Inferior parietal cortex (tissue), 1 donor: ENCODE measurements around the gene GLIPR2.
"Not testable (repeated sequence)": the region's sequence is repeated elsewhere in the genome, so short reads cannot be mapped to it uniquely, and the experiment has no call there.

Experiments used
- DNase-seq: peaks from one replicate; pipeline ENCODE4 v3.0.0-alpha.2; 2016; ENCODE audit errors: extremely low spot score

GLIPR2 gene

GRCh38 chr9:36123515-36123914 lies 13.0 kb upstream of the GLIPR2 start:
- DNase-seq: no peak

GRCh38 chr9:36125062-36125855 lies 11.3 kb upstream of the GLIPR2 start:
- no peak for DNase-seq

- no peak for DNase-seq
Measured at GRCh38 chr9:36126016-36126730, 10.4 kb upstream of the GLIPR2 start.

- DNase-seq: no peak
Measured at GRCh38 chr9:36127652-36128244, 8.8 kb upstream of the GLIPR2 start.

- DNase-seq: no peak
Measured at GRCh38 chr9:36128349-36128748, 8.2 kb upstream of the GLIPR2 start.

GRCh38 chr9:36129139-36129538 lies 7.4 kb upstream of the GLIPR2 start:
- DNase-seq: no peak

GRCh38 chr9:36131666-36132065 lies 4.9 kb upstream of the GLIPR2 start:
- DNase-seq: not testable (repeated sequence)

- DNase-seq: no peak
Measured at GRCh38 chr9:36132086-36132485, 4.4 kb upstream of the GLIPR2 start.

GRCh38 chr9:36134761-36135505 lies 1.6 kb upstream of the GLIPR2 start:
- no peak for DNase-seq

GRCh38 chr9:36135741-36136271 lies 727 bp upstream of the GLIPR2 start:
- no peak for DNase-seq

GRCh38 chr9:36136894-36137391 lies 410 bp downstream of the GLIPR2 start:
- DNase-seq: no peak

- DNase-seq: no peak
Measured at GRCh38 chr9:36137392-36138004, 965 bp downstream of the GLIPR2 start.

- DNase-seq: no peak
Measured at GRCh38 chr9:36138496-36138895, 2.0 kb downstream of the GLIPR2 start.

GRCh38 chr9:36138901-36139300 lies 2.4 kb downstream of the GLIPR2 start:
- no peak for DNase-seq

GRCh38 chr9:36140086-36141084 lies 3.9 kb downstream of the GLIPR2 start:
- no peak for DNase-seq

GRCh38 chr9:36141288-36141687 lies 4.8 kb downstream of the GLIPR2 start:
- DNase-seq: no peak

GRCh38 chr9:36141761-36142160 lies 5.2 kb downstream of the GLIPR2 start:
- DNase-seq: no peak

GRCh38 chr9:36142510-36143244 lies 6.1 kb downstream of the GLIPR2 start:
- DNase-seq: no peak

GRCh38 chr9:36143245-36143641 lies 6.7 kb downstream of the GLIPR2 start:
- DNase-seq: no peak
